Hematopoietic multipotent progenitor cell (in vitro differentiated cells): ENCODE results near the gene IFT52. TPM values are rescaled to one million over a fixed set of nuclear protein-coding genes. Genes with fewer than 3 reads are reported as not detected.

Experiments
- DNase-seq, 3 donors: peaks; one replicate each; pipeline ENCODE4 v3.0.0-alpha.2; 2011 to 2015; ENCODE audit warnings: low read depth in 2 of 3, low spot score in 2 of 3
- total RNA-seq: library from RNA; depleted of rRNA; stranded (reverse); fragments of >200 nt; gene quantifications from one replicate; pipeline ENCODE4 v1.2.3, GENCODE V29; 2012

The IFT52 gene, protein sequence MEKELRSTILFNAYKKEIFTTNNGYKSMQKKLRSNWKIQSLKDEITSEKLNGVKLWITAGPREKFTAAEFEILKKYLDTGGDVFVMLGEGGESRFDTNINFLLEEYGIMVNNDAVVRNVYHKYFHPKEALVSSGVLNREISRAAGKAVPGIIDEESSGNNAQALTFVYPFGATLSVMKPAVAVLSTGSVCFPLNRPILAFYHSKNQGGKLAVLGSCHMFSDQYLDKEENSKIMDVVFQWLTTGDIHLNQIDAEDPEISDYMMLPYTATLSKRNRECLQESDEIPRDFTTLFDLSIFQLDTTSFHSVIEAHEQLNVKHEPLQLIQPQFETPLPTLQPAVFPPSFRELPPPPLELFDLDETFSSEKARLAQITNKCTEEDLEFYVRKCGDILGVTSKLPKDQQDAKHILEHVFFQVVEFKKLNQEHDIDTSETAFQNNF
- 49.0 TPM for total RNA-seq

DNA sequence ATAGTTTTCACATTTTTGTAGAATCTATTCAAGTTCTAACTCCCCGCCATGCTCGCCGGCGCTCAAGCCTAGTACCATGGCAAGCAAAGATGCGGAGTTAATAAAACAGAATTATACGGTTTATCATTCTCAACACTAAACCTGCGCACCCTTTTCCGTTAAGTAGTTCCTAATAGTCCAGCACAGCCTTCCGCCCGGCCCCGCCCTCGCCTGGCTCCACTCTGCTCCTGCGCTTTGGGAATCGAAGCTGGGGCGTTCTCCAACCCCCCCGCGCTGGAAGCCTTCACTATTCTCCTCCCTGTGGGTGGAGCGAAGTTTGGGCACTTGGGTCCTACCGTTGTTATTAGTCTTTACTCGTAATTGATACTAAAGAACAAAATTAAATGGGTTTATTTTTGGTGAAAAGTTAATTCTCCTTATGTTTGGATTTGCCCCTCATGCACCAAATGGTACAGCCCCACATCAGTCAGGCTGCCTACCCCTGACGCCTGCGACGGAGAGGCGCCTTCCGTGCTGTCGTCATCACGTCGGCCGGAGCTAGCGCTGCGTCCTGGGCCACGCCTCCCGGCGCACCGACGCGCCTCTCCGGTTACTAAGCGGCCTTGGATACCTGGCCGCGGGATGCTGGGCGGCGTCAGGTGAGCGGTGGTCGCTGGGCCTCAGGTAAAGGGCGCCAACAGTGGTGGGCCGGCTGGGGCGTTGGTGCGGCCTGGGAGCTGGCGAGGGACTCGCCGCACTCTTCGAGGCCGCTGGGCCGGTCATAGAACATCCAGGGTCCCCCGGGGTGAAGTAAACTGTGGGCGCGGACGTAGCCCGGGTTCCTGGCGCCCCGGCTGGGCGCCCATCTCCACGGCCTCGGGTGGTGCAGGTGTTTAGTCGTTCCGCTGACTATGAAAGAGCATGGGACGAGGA lies at the start of gene IFT52:
Gene IFT52 (plus strand): TSS at position 546 of the 912 bp plus-strand sequence. CDS start 3,762 bp downstream, outside the sequence.
- peak; percentile 76 to 91 (median 90) for DNase-seq

DNA sequence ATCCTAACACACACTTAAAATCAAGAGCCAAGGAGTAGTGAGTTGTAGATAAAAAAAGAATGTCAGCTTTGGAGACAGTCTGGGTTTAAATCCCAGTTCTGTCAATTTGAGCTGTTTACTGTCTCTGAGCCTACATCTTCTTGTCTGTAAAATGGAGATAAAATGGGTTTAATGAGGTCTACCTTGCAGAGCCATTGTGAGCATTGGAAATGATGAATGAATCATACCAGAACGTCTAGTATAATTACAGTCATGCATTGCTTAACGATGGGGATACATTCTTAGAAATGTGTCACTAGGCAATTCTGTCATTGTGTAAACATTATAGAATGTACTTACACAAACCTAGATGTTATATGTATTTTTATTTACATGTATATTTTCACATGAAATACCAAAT lies 49.5 kb upstream of the IFT52 start:
- DNase-seq: no peak

DNA sequence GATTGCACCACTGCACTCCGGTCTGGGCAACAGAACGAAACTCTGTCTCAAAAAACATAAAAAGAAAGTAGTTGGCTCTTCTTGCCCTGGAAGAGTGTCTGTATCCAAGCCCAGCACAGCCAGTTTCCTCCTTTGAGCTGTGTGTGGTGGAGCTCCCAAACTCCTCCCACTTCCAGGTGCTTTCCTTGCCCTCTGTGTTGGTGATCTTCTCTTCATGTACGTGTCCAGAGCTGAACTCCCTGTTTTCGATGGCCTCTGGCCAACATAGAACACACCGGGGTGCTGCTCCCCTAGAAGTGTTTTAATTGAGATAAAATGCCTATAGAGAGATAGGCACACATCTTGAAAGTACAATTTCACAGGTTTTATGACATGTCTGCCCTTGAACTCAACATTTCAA lies 48.6 kb upstream of the IFT52 start:
- no peak for DNase-seq

DNA sequence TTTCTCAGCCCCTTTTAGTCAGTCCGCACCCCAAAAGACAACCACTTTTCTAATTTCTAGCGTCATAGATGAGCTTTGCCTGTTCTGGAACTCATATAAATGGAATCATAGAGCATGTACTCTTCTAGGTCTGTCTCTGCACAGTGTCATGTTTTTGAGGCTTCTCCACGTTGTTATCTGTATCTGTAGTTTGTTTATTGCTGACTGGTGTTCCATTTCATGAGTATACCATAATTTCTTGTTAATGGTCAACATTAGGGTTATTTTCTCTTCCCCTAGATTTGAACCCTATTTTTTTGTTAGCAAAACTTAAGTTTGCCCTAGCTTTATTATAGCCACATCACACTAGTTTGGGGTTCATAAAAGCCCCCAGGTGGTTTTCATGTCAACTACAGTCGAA lies 48.1 kb upstream of the IFT52 start:
- DNase-seq: no peak

DNA sequence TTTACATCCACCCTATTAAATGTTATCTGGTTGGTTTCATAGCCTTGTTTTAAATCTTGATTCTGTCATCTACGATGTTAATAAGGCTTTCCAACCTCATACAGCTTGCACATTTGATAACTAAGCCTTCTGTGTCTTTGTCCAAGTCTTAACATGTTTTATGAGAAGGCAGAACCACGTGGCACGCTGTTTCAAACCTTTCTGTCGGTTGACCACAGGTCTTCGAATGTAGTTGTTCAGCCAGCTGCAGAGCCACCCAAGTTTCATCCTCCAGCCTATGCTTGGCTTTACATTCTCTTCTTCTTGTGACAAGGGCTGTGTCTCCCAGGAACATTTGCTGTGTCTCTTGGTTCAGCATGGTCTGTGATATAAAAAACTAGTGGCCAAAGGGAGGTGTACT lies 47.6 kb upstream of the IFT52 start:
- DNase-seq: no peak

DNA sequence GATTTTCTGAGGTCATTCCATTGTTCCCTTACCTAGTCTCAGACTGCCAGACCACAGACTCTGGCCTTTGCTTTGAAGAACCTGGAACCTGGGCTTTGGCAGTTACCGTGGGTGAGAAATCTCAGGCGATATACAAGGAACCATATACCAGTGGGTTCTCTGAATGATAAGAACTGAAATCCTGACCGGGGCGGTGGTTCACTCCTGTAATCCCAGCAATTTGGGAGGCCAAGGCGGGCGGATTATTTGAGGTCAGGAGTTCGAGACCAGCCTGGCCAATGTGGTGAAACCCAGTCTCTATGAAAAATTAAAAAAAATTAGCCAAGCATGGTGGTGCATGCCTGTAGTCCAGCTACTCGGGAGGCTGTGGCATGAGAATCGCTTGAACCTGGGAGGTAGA lies 46.2 kb upstream of the IFT52 start:
- DNase-seq: no peak

DNA sequence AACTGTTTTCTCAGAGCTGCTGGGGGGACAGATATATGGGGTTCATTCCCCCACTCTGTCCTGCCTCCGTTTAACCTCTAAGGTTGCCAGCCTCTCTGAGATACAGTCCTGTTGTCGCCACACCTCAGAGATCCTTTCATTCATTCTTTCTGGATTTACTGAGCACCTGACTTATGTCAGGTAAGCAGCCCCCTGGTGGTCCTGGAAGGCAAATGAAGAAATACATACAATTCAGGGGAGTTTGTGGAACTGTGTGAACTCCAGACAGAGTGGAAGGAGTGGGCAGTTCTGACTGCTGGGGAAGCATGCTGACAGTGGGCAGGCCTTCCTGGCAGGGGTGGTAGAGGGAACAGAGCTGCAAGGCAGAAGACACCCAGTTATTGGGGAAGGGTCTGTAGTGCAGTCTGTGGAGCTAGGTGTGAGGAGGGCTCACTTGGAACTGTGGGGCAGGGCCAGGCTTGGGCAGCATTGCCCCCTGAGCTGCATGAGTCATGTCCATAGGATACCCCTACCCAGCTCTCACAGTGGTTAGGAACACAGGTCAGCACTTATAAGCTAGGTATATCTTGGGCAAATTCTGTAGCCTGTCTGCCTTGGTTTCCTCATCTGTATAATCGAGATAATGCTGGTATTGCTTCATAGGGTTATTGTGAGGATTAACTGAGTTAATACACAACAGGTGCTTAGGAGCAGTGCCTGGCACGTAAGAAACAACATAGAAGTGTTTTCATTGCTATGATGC lies 44.7 kb upstream of the IFT52 start:
- DNase-seq: no peak

DNA sequence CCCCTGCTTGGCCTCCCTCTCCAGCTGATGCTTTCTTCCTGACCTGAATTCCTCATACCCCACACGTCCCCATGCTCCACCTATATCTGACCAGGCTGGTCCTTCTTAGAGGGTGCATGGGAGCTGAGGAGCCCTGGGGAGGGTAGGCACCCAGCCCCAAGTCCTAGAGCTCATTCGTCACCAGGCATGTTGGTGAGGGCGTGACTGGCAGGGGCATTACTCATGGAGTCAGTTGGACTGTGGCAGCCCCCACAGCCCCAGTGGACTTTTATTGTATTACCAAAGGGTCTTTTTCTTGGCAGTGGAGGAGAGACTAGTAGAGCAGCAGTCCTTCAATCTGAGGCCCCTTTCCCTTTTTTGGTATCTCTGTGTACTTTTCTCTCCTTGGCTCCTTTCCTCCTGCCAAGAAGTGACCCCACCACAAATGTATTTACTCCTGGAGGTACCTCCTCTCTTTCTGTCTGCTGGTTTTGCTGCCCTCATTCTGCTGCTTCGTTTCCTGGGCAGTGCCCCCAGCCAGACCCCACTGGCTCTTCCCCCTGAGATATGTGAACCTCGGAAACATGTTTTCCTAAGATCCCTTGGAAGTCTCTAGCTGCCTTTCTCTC lies 42.4 kb upstream of the IFT52 start:
- DNase-seq: no peak

DNA sequence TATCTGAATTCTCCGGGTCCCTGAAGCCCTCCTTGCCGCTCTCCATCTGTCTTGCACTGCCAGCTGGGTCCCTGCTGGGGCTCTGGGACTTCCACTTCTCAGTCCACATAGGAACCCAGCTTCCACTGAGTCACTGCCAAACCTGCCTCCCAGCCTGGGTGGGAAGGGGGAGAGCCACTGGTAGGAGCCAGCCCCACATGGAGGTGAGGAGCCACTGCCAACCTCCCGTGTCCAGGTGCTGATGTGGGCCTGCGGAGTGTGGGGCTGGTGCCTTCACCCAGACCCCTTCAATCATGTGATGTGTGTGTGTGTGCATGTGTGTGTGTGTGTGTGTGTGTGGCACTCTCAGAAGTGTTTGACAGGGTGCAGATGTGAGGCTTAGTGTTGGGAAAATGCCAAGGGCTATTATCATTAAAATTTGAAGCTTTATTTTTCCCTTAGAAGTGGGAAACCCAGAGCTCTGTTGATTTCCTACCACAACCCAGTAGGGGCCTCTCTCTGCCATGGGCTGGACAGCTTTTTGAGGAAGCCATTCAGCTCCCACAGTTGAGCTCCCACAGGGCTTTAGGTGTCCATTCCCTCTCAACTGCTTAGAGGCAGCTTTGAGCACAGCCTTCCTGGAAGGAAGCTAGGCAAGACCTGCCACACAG lies 41.2 kb upstream of the IFT52 start:
- DNase-seq: no peak

DNA sequence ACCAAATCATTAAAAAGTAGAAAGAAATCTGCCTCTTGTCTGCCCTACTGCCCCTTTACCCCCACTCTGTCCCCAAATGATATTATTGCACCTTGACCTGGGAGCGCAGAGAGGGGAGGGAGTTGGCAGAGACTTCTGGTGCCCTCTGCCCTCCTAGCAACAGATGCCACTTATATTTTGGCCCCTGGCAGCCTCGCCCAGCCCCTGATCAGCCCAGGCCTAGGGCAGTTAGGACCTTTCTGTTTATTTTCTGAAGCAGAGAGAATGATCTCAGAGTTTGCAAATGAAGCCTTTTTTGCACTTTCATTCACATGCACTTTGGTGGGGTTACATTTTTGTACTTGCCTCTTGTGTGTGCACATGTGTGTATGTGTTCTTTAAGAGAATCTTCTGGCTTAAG lies 40.3 kb upstream of the IFT52 start:
- DNase-seq: no peak

DNA sequence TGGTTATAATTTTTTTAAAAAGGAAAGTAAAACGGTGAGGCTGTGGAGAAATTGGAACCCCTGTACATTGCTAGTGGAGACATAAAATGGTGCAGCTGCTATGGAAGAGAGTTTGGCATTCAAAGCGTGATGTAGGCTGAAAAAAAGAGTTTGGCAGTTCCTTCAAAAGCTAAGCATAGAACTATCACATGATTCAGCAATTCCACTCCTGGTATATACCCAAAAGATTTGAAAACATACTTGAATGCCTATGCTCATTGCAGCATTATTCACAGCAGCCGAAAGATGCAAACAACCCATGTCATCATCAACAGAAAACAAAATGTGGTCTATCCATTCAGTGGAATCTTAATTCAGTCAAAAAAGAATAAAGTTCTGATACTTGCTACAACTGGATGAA lies 36.4 kb upstream of the IFT52 start:
- DNase-seq: no peak

DNA sequence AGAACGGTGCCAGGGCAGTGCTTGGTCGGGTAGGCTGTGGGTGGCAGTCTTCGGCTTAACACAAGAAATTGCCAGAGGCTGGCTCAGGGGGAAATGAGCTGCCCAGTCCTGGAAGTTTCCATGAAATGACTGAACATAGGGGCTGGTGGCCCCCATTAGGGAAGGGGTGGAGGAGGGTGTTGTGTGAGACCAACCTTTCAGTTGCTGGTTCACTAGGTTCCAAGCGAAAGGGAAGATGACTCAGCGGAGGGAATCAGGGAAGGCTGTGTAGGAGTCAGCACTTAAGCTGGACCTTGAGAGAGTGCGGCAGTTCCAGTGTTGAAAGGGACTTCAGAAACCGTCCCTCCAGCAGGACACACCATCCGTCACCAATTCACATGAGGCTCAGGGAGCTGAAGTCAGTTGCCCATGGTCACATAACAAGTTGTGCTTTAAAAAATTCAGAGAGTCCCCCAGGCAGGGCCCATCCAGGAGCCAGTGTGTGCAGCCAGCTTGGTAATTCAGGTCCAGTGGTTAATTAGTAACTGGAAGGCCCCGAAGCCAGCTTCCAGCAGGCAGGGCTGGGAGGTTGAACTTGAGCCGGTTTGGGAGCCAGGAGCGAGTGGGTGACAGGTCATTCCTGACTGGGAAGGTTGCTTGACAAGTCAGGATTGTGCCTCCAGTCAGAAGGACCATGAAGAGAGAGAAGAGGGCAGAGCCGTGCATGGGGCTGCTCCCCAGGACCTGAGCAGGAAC lies 32.2 kb upstream of the IFT52 start, which contains the start of gene SGK2:
Gene SGK2 (plus strand): TSS at position 616 of the 735 bp plus-strand sequence. CDS start 7,469 bp downstream, outside the sequence.
- no peak for DNase-seq

DNA sequence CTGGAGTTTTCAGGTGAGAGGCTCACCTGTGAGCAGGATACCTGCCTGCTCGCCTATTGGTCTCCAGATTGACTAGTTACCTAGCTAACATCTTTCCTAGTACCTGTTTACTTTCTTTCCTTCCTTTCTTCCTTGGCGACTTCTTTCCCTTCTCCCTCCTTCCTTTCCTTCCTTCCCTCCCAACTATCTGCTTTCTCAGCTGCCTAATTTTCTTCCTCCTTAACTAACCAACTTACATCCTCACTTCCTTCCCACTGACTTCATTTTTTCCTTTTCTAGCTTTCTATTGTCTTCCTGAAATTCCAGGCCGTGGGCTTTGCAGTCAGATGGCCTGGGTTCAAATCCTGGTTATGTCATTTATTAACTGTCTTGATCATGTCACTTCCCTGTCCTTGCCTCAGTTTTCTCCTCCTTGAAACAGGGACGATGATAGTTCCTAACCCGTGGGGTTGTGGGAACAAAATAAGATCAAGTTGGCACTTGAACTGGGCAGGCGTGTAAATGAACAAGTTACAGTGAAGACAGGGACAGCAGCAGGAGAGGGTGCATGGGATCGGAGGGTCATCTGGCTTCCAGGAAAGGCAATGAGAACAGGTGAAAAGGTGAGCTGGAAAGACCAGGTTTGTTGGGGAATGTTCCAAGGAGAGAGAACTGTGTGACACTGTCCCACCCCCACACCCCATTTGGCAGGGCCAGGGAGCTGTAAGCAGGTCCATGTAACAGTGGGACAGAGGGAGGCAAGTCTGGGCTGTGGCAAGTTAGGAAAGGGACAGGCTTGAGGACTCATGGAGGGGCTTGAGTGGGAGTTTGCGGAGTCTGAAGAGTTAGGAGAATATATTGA lies 31.4 kb upstream of the IFT52 start:
- DNase-seq: no peak

DNA sequence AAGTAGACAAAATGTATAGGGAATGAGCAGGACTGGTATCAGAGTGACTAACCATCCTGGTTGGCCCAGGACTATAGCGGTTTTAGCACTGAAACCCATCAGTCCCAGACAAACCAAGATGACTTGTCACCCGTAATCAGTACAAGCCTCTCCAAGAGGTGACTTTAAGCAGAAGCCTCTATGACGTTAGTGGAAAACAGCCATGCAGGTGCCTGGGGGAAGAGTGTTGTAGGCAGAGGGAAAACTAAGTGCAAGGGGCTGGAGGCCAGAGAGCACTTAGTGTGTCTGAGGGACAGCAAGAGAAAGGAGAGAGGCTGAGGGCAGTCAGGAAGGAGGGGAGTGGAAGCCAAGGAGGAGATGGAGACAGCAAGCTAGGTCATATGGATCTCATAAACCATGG lies 29.8 kb upstream of the IFT52 start:
- no peak for DNase-seq

DNA sequence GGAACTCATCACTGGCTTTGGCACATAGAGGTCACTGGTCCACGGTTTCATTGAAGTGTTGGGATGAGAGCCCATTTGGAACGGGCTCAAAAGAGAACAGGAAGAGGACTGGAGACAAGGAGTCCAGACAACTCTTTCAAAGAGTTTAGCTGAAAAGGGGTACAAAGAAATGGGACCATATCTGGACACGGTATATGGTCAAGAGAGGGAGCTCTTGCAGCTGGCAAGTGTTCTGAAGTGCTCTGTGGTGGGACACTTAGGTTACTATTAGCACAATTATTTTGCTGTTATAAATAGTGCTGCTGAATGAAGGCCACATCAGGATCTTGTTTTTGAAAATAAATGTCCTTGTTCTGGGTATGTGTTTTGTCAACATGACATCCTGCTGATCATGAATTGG lies 27.3 kb upstream of the IFT52 start:
- no peak for DNase-seq

DNA sequence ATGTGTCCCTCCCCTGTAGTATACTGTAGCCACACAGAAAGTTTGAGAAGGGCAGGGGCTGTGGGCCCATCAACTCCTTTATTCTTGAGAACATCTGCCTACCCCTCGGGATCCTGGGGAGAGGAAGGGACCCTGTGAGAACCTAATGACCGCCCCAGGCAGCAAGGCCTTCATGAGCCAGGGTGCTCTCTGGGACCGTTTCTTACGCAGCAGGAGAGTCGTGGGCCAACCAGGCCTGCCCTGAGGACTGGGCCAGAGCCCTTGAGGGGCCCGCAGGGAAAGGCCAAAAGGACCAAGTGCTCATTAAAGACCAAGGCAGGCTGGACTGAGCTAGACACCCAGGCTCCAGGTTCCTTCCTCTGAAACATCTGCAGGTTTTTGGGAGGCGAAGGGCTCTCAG lies 26.7 kb upstream of the IFT52 start:
- DNase-seq: no peak

DNA sequence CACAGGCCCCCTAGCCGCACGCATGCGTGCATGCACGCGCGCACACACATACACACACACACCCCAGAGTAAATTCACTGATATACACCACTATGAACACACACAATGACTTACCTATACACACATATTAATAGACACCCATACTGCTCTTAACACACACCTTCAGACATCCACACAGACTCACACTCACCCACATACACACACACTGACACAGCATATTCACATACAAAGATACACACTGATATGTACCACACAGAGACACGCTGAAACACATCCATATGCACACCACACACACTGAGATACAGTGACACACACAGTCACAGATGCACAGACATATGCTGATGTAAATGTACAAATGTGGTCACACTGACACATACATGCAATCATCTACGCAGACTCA lies 26.3 kb upstream of the IFT52 start:
- no peak for DNase-seq

DNA sequence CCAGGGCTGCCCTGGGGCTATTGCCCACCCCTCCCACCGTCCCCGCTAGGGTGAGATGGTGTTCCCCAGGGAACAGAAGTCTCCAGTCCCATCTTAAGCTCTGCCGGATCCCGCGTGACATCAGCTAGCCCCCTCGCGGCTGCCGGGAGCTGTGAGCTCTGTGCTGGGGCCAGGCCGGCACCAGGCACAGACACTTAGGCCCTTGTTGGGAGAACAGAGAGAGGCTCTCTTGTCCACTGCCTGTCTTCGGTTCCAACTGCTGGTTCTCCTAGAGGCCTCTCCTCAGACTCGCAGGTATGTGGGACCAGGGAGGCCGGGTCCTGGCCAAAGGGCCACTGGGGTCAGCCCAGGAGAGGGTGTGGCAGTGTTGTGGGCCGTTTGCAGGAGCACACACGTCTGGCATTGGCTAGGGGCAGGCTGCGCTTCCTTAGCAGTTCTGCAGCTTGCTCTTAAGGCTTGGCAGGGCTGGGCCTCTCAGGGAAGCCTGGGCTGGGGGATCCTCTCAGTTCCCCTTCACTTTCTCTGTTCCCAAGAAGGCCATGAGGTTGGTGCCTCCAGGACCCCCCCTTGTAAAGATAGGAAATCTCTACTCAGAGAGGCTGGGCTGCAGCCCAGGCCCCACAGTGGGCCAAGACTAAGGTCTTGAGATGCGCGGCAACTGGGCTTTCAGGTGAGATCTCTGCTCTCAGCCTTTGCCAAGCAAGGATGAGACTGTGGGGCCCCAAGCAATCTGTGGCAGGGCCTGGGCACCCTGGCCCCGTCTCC lies 25.6 kb upstream of the IFT52 start:
- DNase-seq: no peak
